ENCODE measurements around the gene BCAS3.
"Not testable (repeated sequence)": the region's sequence is repeated elsewhere in the genome, so short reads cannot be mapped to it uniquely, and the experiment has no call there.

Gene BCAS3

DNA sequence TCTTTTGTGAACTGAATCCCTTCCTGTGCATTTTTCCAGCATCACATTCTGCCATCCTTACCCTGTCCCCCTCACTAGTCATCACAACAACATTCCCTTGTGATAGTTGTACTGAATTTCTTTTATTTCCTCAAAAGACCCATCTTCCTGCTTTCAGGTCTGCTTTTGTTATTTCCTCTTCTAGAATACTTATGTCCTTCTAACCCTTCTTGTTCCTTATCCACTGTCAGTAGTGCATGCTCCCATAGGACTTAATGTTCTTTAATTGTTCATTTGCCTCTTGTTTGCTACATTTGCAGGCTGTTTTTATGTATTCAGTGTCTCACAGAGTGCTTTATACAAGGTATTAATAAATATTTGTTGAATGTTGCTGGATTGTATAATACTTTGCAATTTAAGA, 73.0 kb downstream of the BCAS3 start:
- TF ChIP-seq, protein P1, sequence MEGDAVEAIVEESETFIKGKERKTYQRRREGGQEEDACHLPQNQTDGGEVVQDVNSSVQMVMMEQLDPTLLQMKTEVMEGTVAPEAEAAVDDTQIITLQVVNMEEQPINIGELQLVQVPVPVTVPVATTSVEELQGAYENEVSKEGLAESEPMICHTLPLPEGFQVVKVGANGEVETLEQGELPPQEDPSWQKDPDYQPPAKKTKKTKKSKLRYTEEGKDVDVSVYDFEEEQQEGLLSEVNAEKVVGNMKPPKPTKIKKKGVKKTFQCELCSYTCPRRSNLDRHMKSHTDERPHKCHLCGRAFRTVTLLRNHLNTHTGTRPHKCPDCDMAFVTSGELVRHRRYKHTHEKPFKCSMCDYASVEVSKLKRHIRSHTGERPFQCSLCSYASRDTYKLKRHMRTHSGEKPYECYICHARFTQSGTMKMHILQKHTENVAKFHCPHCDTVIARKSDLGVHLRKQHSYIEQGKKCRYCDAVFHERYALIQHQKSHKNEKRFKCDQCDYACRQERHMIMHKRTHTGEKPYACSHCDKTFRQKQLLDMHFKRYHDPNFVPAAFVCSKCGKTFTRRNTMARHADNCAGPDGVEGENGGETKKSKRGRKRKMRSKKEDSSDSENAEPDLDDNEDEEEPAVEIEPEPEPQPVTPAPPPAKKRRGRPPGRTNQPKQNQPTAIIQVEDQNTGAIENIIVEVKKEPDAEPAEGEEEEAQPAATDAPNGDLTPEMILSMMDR (conservative IDR thresholded peaks at IDR 0.05) = no peak
- TF ChIP-seq ZFX (IDR thresholded peaks at IDR 0.05) = no peak
- no peak overlapping the region for H3K27ac ChIP-seq

DNA sequence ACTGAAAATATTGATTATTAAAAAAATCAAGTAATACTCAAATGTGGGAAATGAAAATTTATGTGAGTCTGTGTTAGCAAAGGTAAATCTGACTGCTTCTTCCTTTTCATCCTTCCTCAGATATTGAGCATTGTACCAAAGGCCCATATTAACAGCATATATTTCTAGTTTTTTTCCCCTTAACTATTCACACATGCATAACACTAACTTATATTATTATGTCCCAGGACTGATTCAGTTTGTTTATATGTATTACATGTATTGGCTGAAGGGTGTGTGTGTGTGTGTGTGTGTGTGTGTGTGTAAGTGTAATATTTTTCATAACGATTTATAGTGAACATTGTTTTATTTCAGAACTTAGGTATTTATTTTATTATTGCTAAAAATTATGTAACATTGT, 74.2 kb downstream of the BCAS3 start:
- H3K27ac ChIP-seq = no peak overlapping the region
- TF ChIP-seq, protein P1 (conservative IDR thresholded peaks at IDR 0.05) = no peak
- TF ChIP-seq ZFX (IDR thresholded peaks at IDR 0.05) = no peak

DNA sequence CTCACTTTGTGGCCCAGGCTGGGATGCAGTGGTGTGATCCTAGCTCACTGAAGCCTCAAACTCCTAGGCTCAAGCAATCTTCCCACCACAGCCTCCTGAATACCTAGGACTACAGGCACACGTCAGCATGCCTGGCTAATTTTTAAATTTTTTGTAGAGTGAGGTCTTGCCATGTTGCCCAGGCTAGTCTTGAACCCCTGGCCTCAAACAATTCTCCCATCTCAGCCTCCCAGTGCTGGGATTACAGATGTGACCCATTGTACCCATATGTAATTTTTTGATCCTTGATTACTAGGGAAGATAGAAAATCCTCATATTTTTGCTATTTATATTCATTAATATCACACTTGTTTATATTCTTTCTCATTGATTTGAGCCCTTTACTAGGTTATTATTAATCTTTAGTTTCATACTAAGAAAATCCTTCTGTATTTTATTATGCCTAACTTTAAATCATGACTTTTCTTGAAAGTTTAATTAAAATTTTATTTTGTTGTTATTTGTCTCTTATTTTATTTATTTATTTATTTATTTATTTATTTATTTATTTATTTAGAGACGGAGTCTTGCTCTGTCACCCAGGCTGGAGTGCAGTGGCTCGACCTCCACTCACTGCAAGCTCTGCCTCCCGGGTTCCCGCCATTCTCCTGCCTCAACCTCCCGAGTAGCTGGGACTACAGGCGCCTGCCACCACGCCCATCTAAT, 75.4 kb downstream of the BCAS3 start:
- TF ChIP-seq, protein P1 (conservative IDR thresholded peaks at IDR 0.05) = no peak
- TF ChIP-seq ZFX (IDR thresholded peaks at IDR 0.05) = no peak
- no peak overlapping the region for H3K27ac ChIP-seq

DNA sequence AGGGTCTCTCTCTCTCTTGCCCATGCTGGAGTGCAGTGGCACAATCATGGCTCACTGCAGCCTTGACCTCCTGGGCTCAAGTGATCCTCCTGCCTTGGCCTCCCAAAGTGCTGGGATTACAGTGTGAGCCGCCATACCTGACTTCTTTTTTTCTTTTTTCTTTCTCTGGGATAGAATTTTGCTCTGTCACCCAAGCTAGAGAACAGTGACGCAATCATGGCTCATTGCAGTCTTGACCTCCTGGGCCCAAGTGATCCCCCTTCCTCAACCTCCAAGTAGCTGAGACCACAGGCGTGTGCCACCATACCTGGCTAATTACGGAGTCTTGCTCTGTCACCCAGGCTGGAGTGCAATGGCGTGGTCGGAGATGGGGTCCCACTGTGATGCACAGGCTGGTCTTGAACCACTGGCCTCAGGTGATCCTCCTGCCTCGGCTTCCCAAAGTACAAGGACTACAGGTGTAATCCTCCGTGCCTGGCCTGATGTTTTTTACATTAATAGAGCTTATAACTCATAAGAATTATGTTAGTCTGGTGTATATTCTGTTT, 76.5 kb downstream of the BCAS3 start:
- H3K27ac ChIP-seq = no peak overlapping the region
- no peak for TF ChIP-seq ZFX (IDR thresholded peaks at IDR 0.05)
- TF ChIP-seq, protein P1 (conservative IDR thresholded peaks at IDR 0.05) = no peak

DNA sequence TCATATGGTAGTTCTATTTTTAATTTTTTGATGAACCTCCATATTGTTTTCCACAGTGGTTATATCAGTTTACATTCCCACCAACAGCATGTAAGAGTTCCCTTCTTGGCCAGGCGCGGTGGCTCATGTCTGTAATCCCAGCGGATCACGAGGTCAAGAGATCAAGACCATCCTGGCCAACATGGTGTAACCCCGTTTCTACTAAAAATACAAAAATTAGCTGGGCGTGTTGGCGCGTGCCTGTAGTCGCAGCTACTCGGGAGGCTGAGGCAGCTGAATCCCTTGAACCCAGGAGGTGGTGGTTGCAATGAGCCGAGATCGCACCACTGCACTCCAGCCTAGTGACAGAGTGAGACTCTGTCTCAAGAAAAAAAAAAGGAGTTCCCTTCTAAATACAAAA, 79.1 kb downstream of the BCAS3 start:
- H3K27ac ChIP-seq = not testable (repeated sequence)

DNA sequence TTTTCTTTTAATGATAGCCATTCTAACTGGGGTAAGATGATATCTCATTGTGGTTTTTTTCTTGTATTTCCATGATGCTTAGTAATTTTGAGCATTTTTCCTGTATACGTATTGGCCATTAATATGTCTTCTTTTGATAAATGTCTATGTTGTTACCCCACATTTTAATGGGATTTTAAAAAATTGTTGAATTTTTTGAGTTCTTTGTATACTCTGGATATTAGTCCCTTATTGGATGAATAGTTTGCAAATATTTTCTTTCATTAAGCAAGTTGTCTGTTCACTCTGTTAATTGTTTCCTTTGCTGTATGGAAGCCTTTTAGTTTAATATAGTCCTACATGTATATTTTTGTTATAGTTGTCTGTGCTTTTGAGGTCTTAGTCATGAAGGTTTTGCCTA, 79.8 kb downstream of the BCAS3 start:
- TF ChIP-seq, protein P1 (conservative IDR thresholded peaks at IDR 0.05) = no peak
- no peak for TF ChIP-seq ZFX (IDR thresholded peaks at IDR 0.05)
- no peak overlapping the region for H3K27ac ChIP-seq

DNA sequence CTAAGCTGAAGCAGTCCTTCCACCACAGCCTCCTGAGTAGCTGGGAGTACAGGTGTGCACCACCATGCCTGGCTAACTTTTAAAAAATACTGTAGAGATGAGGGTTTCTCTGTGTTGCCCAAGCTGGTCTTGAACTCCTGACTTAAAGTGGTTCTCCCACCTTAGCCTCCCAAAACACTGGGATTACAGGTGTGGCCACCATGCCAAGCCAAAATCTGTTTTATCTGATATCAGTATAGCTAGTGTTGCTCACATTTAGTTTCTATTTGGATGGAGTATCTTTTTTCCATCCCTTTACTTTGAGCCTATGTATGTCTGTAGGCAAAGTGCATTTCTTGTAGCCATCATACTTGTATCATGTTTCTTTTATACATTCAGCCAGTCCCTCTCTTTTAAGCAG, 82.1 kb downstream of the BCAS3 start:
- no peak overlapping the region for H3K27ac ChIP-seq
- TF ChIP-seq ZFX (IDR thresholded peaks at IDR 0.05) = no peak
- TF ChIP-seq, protein P1 (conservative IDR thresholded peaks at IDR 0.05) = no peak

DNA sequence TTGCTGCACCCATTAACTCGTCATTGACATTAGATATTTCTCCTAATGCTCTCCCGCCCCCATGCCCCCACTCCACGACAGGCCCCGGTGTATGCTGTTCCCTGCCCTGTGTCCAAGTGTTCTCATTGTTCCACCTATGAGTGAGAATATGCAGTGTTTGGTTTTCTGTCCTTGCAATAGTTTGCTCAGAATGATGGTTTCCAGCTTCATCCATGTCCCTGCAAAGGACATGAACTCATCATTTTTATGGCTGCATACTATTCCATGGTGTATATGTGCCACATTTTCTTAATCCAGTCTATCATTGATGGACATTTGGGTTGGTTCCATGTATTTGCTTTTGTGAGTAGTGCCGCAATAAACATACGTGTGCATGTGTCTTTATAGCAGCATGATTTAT, 83.7 kb downstream of the BCAS3 start:
- not testable (repeated sequence) for H3K27ac ChIP-seq

Data from C4-2B (cell line).